Measurements from ENCODE around the gene SOAT1. TPM values are rescaled to one million over a fixed set of nuclear protein-coding genes. Genes with fewer than 3 reads are reported as not detected.
A peak's percentile ranks its signal among the peaks of the same experiment; 100 is the strongest.
"Not testable (repeated sequence)": the region's sequence is repeated elsewhere in the genome, so short reads cannot be mapped to it uniquely, and the experiment has no call there.

The SOAT1 gene
- total and polyA plus RNA-seq, 4 donors: 6.0 to 42.7 (median 22.7) TPM

DNA sequence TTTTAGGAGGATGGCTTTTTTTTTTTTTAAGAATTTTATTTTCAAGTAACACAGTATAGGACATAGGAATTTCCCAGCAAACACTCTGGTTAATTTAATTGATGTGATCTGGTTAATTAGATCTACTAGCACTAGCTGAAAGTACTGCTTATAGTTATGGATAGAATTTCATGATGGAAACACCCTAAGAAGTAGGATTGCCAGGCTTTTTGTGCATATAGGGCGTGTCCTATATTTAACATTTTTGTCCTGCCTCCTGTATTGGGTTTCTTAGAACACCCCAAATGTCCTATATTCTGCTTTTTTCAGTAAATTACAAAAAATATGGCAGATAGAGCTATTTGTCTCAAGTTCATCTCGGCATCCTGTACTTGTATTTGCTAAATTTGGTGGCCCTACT, 58.6 kb downstream of the SOAT1 start:
- ATAC-seq (ENCODE audit: low FRiP score) (no peak), DNase-seq (no peak)
- Histone ChIP-seq H3K27me3 (ENCODE audit: control insufficient read depth in 1 of 2, insufficient read depth in 2 of 2, low read length in 1 of 2) (no peaks in the 10 kb centered on the region), H3K9me3 (ENCODE audit: control insufficient read depth, low read length) (no peaks in the 10 kb centered on the region), H3K4me1 (ENCODE audit: control insufficient read depth in 1 of 2, insufficient read depth in 2 of 2, low read length in 2 of 2) (no peaks in the 10 kb centered on the region), H3K4me3 (ENCODE audit: low read length in 2 of 2) (no peak overlapping the region), H3K27ac (ENCODE audit: low read depth in 1 of 2, low read length in 2 of 2) (no peak overlapping the region), H3K36me3 (ENCODE audit: control insufficient read depth in 1 of 2, insufficient read depth in 2 of 2, low read length in 1 of 2) (no peaks in the 10 kb centered on the region)
- 95 to 99% methylated on average over 2 of the region's 2 CpGs for WGBS, 2 donors
- intact Hi-C loops (cut with DNase I): no loop called here

DNA sequence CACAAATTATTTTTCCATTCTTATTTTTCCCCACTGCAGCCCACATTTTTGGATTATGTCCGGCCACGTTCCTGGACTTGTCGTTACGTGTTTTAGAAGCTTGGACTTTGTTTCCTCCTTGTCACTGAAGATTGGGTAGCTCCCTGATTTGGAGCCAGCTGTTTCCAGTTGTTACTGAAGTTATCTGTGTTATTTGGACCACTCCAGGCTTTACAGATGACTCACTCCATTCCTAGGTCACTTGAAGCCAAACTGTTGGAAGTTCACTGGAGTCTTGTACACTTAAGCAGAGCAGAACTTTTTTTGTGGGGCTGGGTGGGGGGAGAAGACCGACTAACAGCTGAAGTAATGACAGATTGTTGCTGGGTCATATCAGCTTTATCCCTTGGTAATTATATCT, 59.9 kb downstream of the SOAT1 start:
- intact Hi-C loops (cut with DNase I): no loop called here
- Histone ChIP-seq H3K4me1 (ENCODE audit: control insufficient read depth in 1 of 2, insufficient read depth in 2 of 2, low read length in 2 of 2) (no peaks in the 10 kb centered on the region), H3K4me3 (ENCODE audit: low read length in 2 of 2) (no peak overlapping the region), H3K9me3 (ENCODE audit: control insufficient read depth, low read length) (no peaks in the 10 kb centered on the region), H3K27ac (ENCODE audit: low read depth in 1 of 2, low read length in 2 of 2) (peak overlapping the region in 1 of 2 donors; percentile 67), H3K27me3 (ENCODE audit: control insufficient read depth in 1 of 2, insufficient read depth in 2 of 2, low read length in 1 of 2) (no peaks in the 10 kb centered on the region), H3K36me3 (ENCODE audit: control insufficient read depth in 1 of 2, insufficient read depth in 2 of 2, low read length in 1 of 2) (no peaks in the 10 kb centered on the region)
- ATAC-seq (ENCODE audit: low FRiP score) (peak; percentile 85), DNase-seq (peak in 1 of 2 donors; percentile 51)
- WGBS, 2 donors: 2 to 4% methylated on average over 5 of the region's 5 CpGs

DNA sequence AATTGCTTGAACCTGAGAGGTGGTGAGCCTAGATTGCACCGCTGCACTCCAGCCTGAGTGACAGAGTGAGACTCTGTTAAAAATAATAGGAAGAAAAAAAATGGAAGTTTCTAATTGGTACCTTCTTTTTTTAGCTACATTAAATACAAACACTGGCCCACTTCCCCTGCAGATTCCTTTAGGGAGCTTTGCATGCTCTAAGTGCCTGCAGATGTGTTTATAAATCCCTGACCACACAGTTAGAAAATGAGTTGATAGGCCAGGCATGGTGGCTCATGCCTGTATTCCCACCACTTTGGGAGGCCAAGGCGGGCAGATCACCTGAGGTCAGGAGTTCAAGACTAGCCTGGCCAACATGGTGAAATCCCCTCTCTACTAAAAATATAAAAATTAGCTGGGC, 68.0 kb downstream of the SOAT1 start:
- H3K27ac ChIP-seq (ENCODE audit: low read depth in 1 of 2, low read length in 2 of 2); H3K36me3 ChIP-seq (ENCODE audit: control insufficient read depth in 1 of 2, insufficient read depth in 2 of 2, low read length in 1 of 2); H3K27me3 ChIP-seq (ENCODE audit: control insufficient read depth in 1 of 2, insufficient read depth in 2 of 2, low read length in 1 of 2); H3K4me1 ChIP-seq (ENCODE audit: control insufficient read depth in 1 of 2, insufficient read depth in 2 of 2, low read length in 2 of 2); H3K9me3 ChIP-seq (ENCODE audit: control insufficient read depth, low read length); intact Hi-C loops (cut with DNase I); DNase-seq; H3K4me3 ChIP-seq (ENCODE audit: low read length in 2 of 2); ATAC-seq (ENCODE audit: low FRiP score): not testable (repeated sequence)
- WGBS, 2 donors: 76 to 89% methylated on average over 2 of the region's 2 CpGs

DNA sequence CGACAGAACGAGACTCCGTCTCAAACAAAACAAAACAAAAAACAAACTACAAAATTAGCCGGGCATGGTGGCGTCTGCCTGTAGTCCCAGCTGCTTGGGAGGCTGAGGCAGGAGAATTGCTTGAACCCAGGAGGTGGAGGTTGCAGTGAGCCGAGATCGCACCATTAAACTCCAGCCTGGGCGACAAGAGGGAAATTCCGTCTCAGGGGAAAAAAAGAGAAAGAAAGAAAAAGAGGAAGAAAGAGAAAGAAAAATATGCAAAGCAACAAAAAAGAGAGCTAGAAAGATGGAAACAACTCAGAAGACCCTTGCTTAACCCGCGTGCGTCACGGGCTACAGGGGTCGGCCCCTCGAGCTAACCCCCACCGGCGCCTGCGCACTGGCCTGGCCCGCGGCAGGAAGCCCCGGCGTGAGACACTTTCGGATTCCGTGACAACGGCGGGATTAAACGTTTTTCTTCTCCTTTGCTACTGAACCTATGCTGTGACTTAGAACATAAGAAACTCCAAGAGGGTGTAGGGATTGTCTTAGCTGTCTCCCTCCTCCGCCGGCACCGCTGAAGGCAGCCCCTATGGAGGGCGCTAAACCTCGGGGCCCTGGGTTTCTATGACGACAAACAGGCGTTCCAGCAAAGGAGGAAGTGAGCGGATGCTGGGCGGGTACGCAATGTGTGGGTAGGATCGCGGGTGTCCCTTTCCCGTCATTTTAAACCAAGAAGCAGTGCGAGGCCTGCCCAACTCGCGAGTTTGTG, 71.9 kb downstream of the SOAT1 start, which contains the start of gene AXDND1:
Gene AXDND1, plus strand, starts transcription at position 630 of the 751 bp plus-strand sequence. CDS start 539 bp downstream, outside the sequence.
- Histone ChIP-seq H3K9me3 (ENCODE audit: control insufficient read depth, low read length) (no peaks in the 10 kb centered on the region), H3K27ac (ENCODE audit: low read depth in 1 of 2, low read length in 2 of 2) (peak within 1 kb of the TSS; percentile 47 to 90), H3K36me3 (ENCODE audit: control insufficient read depth in 1 of 2, insufficient read depth in 2 of 2, low read length in 1 of 2) (no peaks in the 10 kb centered on the region), H3K4me1 (ENCODE audit: control insufficient read depth in 1 of 2, insufficient read depth in 2 of 2, low read length in 2 of 2) (no peaks in the 10 kb centered on the region), H3K27me3 (ENCODE audit: control insufficient read depth in 1 of 2, insufficient read depth in 2 of 2, low read length in 1 of 2) (no peaks in the 10 kb centered on the region), H3K4me3 (ENCODE audit: low read length in 2 of 2) (peak within 1 kb of the TSS; percentile 71 to 82)
- ATAC-seq (ENCODE audit: low FRiP score): peak; percentile 96
- 7 to 8% methylated on average over 43 of the region's 43 CpGs for WGBS, 2 donors
- intact Hi-C loops (cut with DNase I): loop anchor here (1.0 to 5.0 kb wide), 4 partner anchors 70 to 338 kb away; partner anchors contain the start of genes FAM20B (in 1 of the 2) and TOR3A (in 1 of the 2)
- DNase-seq: peak; percentile 93 to 96

DNA sequence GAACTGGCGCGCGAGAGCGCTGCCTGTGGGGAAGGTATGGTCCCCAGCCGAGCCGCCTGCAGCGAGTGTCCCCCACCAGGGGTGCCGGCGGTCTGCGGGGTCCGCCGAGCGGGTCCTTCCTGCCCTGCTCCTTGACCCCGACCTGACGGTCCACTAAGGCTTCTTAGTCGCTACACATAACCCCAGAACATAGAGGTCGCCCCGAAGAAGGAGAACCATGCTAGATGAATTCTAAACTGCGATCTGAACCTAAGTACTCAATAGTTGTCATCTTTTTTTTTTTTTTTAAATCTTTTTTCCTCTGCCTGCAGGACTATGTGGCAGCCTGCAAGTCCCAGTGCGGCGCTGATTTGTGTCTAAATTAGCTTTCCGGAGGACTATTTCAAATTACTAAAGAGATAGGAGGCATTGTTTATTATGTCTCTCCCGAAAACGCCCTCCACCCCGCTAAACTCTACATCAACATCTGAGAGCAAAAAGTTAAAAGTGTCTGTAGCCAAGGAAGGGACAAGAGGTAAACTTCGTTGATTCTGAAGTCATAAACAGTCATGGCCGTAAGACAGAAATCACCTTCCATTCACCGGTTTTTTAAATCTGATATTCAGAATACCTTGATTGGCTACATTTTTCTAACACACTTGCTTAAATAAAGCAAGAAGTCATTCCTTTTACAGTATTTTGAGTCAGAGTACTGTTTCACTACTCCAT, 72.7 kb downstream of the SOAT1 start:
- ATAC-seq (ENCODE audit: low FRiP score) (no peak), DNase-seq (peak in 1 of 2 donors; percentile 48)
- Histone ChIP-seq H3K36me3 (ENCODE audit: control insufficient read depth in 1 of 2, insufficient read depth in 2 of 2, low read length in 1 of 2) (no peaks in the 10 kb centered on the region), H3K9me3 (ENCODE audit: control insufficient read depth, low read length) (no peaks in the 10 kb centered on the region), H3K4me1 (ENCODE audit: control insufficient read depth in 1 of 2, insufficient read depth in 2 of 2, low read length in 2 of 2) (no peaks in the 10 kb centered on the region), H3K4me3 (ENCODE audit: low read length in 2 of 2) (peak overlapping the region; percentile 71 to 82), H3K27ac (ENCODE audit: low read depth in 1 of 2, low read length in 2 of 2) (peak overlapping the region; percentile 47 to 90), H3K27me3 (ENCODE audit: control insufficient read depth in 1 of 2, insufficient read depth in 2 of 2, low read length in 1 of 2) (no peaks in the 10 kb centered on the region)
- whole genome bisulfite sequencing, 2 donors: 2 to 3% methylated on average over 28 of the region's 28 CpGs
- intact Hi-C loops (cut with DNase I): loop anchor here (5.0 kb wide), 3 partner anchors 239 to 339 kb away; partner anchors contain the start of genes FAM20B (in 1 of the 2) and TOR3A (in 1 of the 2)

DNA sequence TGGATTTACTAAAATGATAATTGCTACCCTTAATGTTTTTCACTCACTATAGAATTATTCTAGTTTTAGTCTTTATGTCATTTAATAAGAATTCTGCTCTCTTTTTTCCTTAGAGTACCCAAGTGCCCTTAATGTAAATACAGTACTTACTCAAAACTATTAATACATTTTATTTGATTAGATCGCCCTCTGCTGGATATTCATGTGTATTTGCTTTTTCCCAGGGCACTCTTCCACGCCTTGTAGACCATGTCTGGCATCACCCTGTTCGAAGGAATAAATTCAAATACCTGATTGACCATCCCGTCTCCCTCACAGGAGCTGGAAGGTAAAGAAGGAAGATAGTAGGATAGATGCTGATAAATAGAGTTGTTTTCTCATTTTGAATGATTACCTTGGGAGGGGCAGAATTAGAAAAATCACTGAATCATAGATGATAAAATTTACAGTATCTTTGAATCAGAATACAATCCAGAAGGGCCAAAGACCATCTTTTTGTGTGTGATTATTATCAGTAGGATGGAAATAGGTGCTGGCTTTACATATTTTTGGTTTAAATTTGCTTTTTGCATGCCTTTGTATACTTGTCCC, 76.2 kb downstream of the SOAT1 start:
- DNase-seq (no peak), ATAC-seq (ENCODE audit: low FRiP score) (peak; percentile 71)
- Histone ChIP-seq H3K27me3 (ENCODE audit: control insufficient read depth in 1 of 2, insufficient read depth in 2 of 2, low read length in 1 of 2) (no peaks in the 10 kb centered on the region), H3K9me3 (ENCODE audit: control insufficient read depth, low read length) (no peaks in the 10 kb centered on the region), H3K4me1 (ENCODE audit: control insufficient read depth in 1 of 2, insufficient read depth in 2 of 2, low read length in 2 of 2) (no peaks in the 10 kb centered on the region), H3K4me3 (ENCODE audit: low read length in 2 of 2) (no peak overlapping the region), H3K27ac (ENCODE audit: low read depth in 1 of 2, low read length in 2 of 2) (no peak overlapping the region), H3K36me3 (ENCODE audit: control insufficient read depth in 1 of 2, insufficient read depth in 2 of 2, low read length in 1 of 2) (no peaks in the 10 kb centered on the region)
- 0 to 3% methylated on average over 4 of the region's 4 CpGs for WGBS, 2 donors
- intact Hi-C loops (cut with DNase I): loop anchor here (2.0 to 10.0 kb wide), 5 partner anchors 115 to 343 kb away; partner anchors contain the start of genes FAM20B (in 1 of the 2) and TOR3A (in 1 of the 2)

DNA sequence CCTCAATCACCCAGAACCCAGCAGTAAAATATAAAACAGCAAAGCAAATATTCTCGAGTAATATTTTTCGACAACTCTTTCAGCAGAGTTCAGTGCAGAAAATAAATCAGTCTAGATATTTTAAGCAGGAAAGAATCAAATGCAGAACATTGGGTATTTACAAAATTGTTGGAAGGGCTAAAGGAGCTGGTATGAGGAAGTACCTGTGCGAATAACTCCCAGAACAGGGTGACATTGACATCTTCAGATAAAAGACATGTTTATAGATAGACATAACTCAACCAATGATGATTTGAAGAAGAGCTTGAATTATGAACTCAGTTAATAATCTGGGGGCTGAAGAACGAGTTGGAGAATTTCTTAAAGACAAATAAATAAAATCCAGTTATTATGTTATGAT, 78.6 kb downstream of the SOAT1 start:
- Histone ChIP-seq H3K36me3 (ENCODE audit: control insufficient read depth in 1 of 2, insufficient read depth in 2 of 2, low read length in 1 of 2) (no peaks in the 10 kb centered on the region), H3K27ac (ENCODE audit: low read depth in 1 of 2, low read length in 2 of 2) (no peak overlapping the region), H3K9me3 (ENCODE audit: control insufficient read depth, low read length) (no peaks in the 10 kb centered on the region), H3K27me3 (ENCODE audit: control insufficient read depth in 1 of 2, insufficient read depth in 2 of 2, low read length in 1 of 2) (no peaks in the 10 kb centered on the region), H3K4me3 (ENCODE audit: low read length in 2 of 2) (no peak overlapping the region), H3K4me1 (ENCODE audit: control insufficient read depth in 1 of 2, insufficient read depth in 2 of 2, low read length in 2 of 2) (no peaks in the 10 kb centered on the region)
- ATAC-seq (ENCODE audit: low FRiP score) (no peak), DNase-seq (no peak)
- WGBS, 2 donors: 28 to 46% methylated on average over 4 of the region's 4 CpGs
- intact Hi-C loops (cut with DNase I): loop anchor here in 1 of 2 donors (10.0 kb wide), 1 partner anchor 117 kb away; no protein-coding TSS in a partner anchor

DNA sequence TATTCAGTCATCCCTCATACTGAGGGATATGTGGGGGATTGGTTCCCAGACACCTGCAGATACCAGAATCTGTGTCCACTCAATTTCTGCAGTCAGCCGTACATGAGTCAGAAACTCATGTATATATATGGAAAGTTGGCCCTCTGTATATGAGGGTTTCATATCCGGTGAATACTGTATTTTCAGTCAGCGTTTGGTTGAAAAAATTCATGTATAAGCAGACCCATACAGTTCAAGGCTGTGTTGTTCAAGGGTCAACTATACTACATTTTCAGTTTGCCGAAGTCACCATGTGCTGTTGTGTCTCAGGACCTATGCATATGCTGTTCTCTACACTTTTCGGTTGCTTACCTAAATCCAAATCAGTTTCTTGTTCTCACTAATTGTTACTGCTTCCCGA, 82.6 kb downstream of the SOAT1 start:
- ATAC-seq (ENCODE audit: low FRiP score): no peak
- WGBS, 2 donors: 82 to 83% methylated on average over 6 of the region's 6 CpGs

More for the DNA sequence above, 82.6 kb downstream of the SOAT1 start:
- intact Hi-C loops (cut with DNase I): loop anchor here in 1 of 2 donors (10.0 kb wide), 1 partner anchor 121 kb away; no protein-coding TSS in a partner anchor
- DNase-seq: no peak
- Histone ChIP-seq H3K4me1 (ENCODE audit: control insufficient read depth in 1 of 2, insufficient read depth in 2 of 2, low read length in 2 of 2) (no peaks in the 10 kb centered on the region), H3K36me3 (ENCODE audit: control insufficient read depth in 1 of 2, insufficient read depth in 2 of 2, low read length in 1 of 2) (no peaks in the 10 kb centered on the region), H3K27ac (ENCODE audit: low read depth in 1 of 2, low read length in 2 of 2) (no peak overlapping the region), H3K4me3 (ENCODE audit: low read length in 2 of 2) (no peak overlapping the region), H3K27me3 (ENCODE audit: control insufficient read depth in 1 of 2, insufficient read depth in 2 of 2, low read length in 1 of 2) (no peaks in the 10 kb centered on the region), H3K9me3 (ENCODE audit: control insufficient read depth, low read length) (no peaks in the 10 kb centered on the region)
